Epithelial cell of proximal tubule (primary cell): ENCODE results near the gene CCL17. TPM values are rescaled to one million over a fixed set of nuclear protein-coding genes. Genes with fewer than 3 reads are reported as not detected.

ENCODE experiments used
- DNase-seq: peaks from one replicate; pipeline ENCODE4 v3.0.0-alpha.2; 2011; ENCODE audit warnings: low read depth
- H3K4me3 ChIP-seq: 2 replicates; pipeline ENCODE4 v1.5.1; 2011; ENCODE audit warnings: low read depth, mild to moderate bottlenecking, low read length
- total RNA-seq: library from RNA; depleted of rRNA; stranded (reverse); fragments of >200 nt; gene quantifications from 2 replicates; pipeline ENCODE4 v1.2.3, GENCODE V29; 2015
- TF ChIP-seq, protein P1 (sequence below): conservative IDR thresholded peaks from 2 replicates; pipeline ENCODE4 v1.5.1; 2012; ENCODE audit warnings: low read depth, mild to moderate bottlenecking, low read length

The CCL17 gene
- total RNA-seq, 1 donor from 2014 or later = not detected

DNA sequence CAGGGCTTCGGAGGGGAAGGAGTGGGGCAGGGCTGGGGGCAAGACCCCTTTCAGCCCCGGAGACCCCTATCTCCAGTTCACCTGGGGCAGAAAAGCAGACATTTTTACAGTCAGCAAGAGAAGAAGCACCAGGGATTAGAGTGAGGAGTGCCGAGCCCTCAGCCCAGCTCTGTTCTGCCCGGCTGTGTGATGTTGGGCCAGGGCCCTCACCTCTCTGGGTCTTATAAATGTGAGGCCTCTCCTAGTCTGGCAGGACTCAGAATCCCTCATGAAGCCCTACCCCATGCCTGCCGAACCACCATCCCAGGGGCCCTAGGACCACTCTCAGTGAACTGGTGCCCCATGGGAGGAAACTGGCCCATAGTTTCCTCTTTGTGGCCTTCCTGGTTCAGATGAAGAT lies 19.5 kb upstream of the CCL17 start:
- DNase-seq = no peak
- TF ChIP-seq, protein P1, sequence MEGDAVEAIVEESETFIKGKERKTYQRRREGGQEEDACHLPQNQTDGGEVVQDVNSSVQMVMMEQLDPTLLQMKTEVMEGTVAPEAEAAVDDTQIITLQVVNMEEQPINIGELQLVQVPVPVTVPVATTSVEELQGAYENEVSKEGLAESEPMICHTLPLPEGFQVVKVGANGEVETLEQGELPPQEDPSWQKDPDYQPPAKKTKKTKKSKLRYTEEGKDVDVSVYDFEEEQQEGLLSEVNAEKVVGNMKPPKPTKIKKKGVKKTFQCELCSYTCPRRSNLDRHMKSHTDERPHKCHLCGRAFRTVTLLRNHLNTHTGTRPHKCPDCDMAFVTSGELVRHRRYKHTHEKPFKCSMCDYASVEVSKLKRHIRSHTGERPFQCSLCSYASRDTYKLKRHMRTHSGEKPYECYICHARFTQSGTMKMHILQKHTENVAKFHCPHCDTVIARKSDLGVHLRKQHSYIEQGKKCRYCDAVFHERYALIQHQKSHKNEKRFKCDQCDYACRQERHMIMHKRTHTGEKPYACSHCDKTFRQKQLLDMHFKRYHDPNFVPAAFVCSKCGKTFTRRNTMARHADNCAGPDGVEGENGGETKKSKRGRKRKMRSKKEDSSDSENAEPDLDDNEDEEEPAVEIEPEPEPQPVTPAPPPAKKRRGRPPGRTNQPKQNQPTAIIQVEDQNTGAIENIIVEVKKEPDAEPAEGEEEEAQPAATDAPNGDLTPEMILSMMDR = no peak
- no peak overlapping the region for H3K4me3 ChIP-seq

DNA sequence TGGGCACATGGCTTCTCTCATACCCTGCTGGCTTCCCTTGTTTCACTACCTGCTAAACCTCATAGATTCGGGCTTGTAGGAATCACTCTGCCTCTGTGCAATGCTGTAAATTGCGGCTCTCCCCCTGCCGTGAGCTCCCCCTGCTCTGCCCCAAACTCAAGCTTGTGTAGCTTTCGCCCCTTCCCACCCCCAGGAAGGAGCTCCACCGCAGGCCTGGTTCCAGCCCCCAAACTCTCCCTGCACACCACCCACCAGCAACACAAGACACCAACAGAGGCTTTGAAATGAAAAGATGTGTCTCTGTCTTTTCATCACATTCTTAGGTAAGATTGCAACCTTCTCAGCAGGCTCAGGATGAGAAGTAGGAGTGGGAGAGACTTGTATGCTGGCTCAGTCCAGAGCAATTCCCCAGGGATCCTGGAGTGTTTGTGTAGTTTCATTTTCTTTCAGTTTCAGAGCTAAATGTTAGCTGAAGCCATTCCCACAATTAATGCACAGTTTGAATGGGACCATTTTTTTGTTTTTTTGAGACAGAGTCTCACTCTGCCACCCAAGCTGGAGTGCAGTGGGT lies 18.1 kb upstream of the CCL17 start:
- H3K4me3 ChIP-seq = no peak overlapping the region
- TF ChIP-seq, protein P1 = no peak
- no peak for DNase-seq

DNA sequence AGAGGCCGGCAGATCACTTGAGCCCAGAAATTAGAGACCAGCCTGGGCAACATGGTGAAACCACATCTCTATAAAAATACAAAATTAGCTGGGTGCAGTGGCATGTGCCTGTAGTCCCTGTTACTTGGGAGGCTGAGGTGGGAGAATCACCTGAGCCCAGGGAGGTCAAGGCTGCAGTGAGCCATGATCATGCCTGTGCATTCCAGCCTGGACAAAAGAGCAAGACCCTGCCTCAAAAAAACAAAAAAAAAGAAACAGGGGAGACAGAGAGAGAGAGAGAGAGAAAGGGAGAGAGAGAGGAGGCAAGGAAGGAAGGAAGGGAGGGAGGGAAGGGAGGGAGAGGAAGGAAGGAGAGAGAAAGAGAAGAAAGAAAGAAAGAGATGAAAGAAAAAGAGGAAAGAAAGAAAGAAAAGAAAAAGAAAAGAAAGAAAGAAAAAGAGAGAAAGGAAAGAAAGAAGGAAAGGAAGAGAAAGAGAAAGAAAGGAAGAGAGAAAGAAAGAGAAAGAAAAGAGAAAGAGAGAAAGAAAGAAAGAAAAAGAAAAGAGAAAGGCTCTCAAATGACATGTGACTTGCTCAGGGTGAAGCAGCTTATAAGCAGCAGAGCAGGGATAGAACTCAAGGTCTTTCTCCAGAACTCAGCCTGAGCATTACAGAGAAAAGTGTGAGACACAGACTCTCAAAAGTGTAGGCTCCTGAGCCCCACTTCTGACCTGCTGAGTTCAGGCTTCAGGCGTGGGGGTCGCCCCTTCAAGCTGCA lies 16.8 kb upstream of the CCL17 start:
- DNase-seq = no peak
- no peak overlapping the region for H3K4me3 ChIP-seq
- TF ChIP-seq, protein P1 = no peak

DNA sequence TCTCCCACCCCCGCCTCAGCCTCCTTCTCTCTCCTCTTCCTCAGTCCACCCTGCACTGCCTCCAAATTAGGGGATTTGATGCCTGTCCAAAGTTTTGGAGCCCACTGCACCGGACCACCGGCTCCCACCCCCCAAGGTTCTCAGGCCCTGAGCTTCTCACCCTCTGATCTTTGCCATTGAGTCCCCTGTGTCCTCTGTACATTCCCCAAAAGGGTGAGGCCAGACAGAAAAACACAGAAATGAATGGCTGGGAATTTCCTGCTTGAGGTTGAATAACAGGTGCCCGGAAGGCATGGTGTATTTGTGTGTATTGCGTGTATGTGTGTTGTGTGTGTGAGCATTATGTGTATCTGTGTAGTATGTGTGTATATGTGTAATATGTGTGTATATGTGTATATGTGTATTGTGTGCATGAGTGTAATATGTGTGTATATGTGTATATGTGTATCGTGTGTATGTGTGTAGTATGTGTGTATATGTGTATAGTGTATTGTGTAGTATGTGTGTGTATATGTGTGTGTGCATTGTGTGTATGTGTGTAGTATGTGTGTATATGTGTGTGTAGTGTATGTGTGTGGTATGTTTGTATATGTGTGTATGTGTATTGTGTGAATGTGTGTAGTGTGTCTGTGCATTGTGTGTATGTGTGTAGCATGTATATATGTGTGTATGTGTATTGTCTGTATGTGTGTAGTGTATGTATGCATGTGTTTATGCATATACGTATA lies 16.0 kb upstream of the CCL17 start:
- DNase-seq = no peak
- no peak overlapping the region for H3K4me3 ChIP-seq
- TF ChIP-seq, protein P1 = no peak

DNA sequence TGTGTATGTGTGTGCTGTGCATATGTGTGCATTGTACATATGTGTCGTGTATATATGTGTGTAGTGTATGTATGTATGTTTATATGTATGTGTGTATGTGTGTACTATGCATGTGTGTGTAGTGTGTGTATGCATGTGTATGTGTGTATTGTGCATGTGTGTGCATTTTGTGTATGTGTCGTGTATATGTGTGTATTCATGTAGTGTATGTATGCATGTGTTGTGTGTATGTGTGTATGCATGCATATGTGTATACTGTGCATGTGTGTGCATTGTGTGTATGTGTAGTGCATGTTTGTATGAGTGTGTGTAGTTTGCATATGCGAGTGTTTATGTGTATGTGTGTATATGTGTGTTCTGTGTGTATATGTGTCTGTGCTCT lies 15.5 kb upstream of the CCL17 start:
- TF ChIP-seq, protein P1 = no peak
- DNase-seq = no peak
- H3K4me3 ChIP-seq = no peak overlapping the region

DNA sequence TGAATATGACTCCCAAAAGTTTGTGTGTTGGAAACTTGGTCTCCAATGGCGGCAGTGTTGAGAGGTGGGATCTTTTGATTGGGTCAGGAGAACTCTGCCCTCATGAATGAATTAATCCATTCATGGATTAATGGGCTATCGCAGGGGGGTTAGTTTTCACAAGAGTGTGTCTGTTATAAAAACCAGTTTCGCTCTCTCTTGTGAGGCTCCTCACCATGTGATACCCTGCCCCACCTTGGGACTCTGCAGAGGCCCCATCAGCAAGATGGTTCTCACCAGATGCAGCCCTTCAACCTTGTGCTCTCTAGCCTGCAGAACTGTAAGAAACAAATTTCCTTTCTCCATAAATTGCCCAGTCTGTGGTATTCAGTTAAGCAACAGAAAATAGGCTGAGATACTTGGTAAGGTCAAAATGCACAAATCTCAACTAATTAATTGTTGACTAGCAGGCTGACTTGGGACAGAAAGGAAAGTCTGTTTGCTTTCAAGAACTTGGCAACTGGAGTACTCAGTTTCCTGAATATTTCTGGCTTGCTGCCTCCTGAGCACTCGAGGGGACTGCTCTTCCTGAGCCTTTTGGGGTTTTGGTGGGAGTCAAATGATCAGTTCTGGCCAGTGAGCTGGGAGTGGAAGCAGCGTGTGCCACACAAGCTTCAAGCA lies 13.8 kb upstream of the CCL17 start:
- DNase-seq = no peak
- H3K4me3 ChIP-seq = no peak overlapping the region
- TF ChIP-seq, protein P1 = no peak
